ENCODE results near the gene CLCN6. TPM values are rescaled to one million over a fixed set of nuclear protein-coding genes. Genes with fewer than 3 reads are reported as not detected.

The CLCN6 gene
- total and polyA plus RNA-seq, 2 donors (not counting 1 experiment from before 2014, with no cell fraction given), result 15.3 to 19.3 TPM

GRCh38 chr1:11790101-11790879 lies 15.7 kb upstream of the CLCN6 start:
- peaks cover 44% of the 10 kb centered on the region for H3K36me3 ChIP-seq (ENCODE audit: control insufficient read depth, insufficient read depth, low read length)
- TF ChIP-seq, protein P1, sequence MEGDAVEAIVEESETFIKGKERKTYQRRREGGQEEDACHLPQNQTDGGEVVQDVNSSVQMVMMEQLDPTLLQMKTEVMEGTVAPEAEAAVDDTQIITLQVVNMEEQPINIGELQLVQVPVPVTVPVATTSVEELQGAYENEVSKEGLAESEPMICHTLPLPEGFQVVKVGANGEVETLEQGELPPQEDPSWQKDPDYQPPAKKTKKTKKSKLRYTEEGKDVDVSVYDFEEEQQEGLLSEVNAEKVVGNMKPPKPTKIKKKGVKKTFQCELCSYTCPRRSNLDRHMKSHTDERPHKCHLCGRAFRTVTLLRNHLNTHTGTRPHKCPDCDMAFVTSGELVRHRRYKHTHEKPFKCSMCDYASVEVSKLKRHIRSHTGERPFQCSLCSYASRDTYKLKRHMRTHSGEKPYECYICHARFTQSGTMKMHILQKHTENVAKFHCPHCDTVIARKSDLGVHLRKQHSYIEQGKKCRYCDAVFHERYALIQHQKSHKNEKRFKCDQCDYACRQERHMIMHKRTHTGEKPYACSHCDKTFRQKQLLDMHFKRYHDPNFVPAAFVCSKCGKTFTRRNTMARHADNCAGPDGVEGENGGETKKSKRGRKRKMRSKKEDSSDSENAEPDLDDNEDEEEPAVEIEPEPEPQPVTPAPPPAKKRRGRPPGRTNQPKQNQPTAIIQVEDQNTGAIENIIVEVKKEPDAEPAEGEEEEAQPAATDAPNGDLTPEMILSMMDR (conservative IDR thresholded peaks at IDR 0.05 in 1 of 2, IDR thresholded peaks at IDR 0.05 in 1 of 2; ENCODE audit: low read depth in 1 of 2, low read length in 2 of 2), result no peak
- no peak for TF ChIP-seq EZH2 (IDR thresholded peaks at IDR 0.05; ENCODE audit: low read length, missing control alignments)
- H4K20me1 ChIP-seq (ENCODE audit: control insufficient read depth, extremely low read depth, insufficient read depth, low read length), result no peaks in the 10 kb centered on the region
- H3K4me3 ChIP-seq (replicated peaks in 1 of 4; ENCODE audit: control extremely low read depth in 1 of 4, insufficient read depth in 1 of 4, low read depth in 3 of 4, low read length in 4 of 4), result peak overlapping the region in 1 of 4 experiments; percentile 25
- no peaks in the 10 kb centered on the region for H3K27me3 ChIP-seq (ENCODE audit: control insufficient read depth, insufficient read depth, low read length)
- no peak for DNase-seq (ENCODE audit: low read depth in 2 of 2)
- H3K9me3 ChIP-seq (ENCODE audit: control insufficient read depth, insufficient read depth, low read depth, low read length), result no peaks in the 10 kb centered on the region
- H2AFZ ChIP-seq (ENCODE audit: low read length), result no peak overlapping the region
- H3K4me1 ChIP-seq (ENCODE audit: control insufficient read depth, extremely low read depth, insufficient read depth, low read length), result peaks cover 36% of the 10 kb centered on the region
- H3K79me2 ChIP-seq (ENCODE audit: control insufficient read depth, insufficient read depth, low read length), result no peaks in the 10 kb centered on the region
- peak overlapping the region; percentile 76 for H3K4me2 ChIP-seq (ENCODE audit: extremely low read depth, insufficient read depth, low read length)
- peak overlapping the region; percentile 65 for H3K9ac ChIP-seq (ENCODE audit: insufficient read depth, low read length)
- H3K27ac ChIP-seq (ENCODE audit: insufficient read depth, low read length), result peak overlapping the region; percentile 96

- DNase-seq (ENCODE audit: low read depth in 2 of 2), result peak; percentile 92 to 97
- Histone ChIP-seq H3K4me3 (replicated peaks in 1 of 4; ENCODE audit: control extremely low read depth in 1 of 4, insufficient read depth in 1 of 4, low read depth in 3 of 4, low read length in 4 of 4) (peak overlapping the region in 1 of 4 experiments; percentile 25), H3K9me3 (ENCODE audit: control insufficient read depth, insufficient read depth, low read depth, low read length) (no peaks in the 10 kb centered on the region), H3K27me3 (ENCODE audit: control insufficient read depth, insufficient read depth, low read length) (no peaks in the 10 kb centered on the region), H4K20me1 (ENCODE audit: control insufficient read depth, extremely low read depth, insufficient read depth, low read length) (no peaks in the 10 kb centered on the region), H2AFZ (ENCODE audit: low read length) (no peak overlapping the region), H3K27ac (ENCODE audit: insufficient read depth, low read length) (peak overlapping the region; percentile 96), H3K36me3 (ENCODE audit: control insufficient read depth, insufficient read depth, low read length) (peaks cover 48% of the 10 kb centered on the region), H3K79me2 (ENCODE audit: control insufficient read depth, insufficient read depth, low read length) (no peaks in the 10 kb centered on the region), H3K4me2 (ENCODE audit: extremely low read depth, insufficient read depth, low read length) (peak overlapping the region; percentile 76), H3K4me1 (ENCODE audit: control insufficient read depth, extremely low read depth, insufficient read depth, low read length) (peaks cover 38% of the 10 kb centered on the region), H3K9ac (ENCODE audit: insufficient read depth, low read length) (peak overlapping the region; percentile 65)
- TF ChIP-seq, protein P1 (conservative IDR thresholded peaks at IDR 0.05 in 1 of 2, IDR thresholded peaks at IDR 0.05 in 1 of 2; ENCODE audit: low read depth in 1 of 2, low read length in 2 of 2), result no peak
- no peak for TF ChIP-seq EZH2 (IDR thresholded peaks at IDR 0.05; ENCODE audit: low read length, missing control alignments)
Measured at GRCh38 chr1:11790880-11791715, 14.9 kb upstream of the CLCN6 start.

DNA sequence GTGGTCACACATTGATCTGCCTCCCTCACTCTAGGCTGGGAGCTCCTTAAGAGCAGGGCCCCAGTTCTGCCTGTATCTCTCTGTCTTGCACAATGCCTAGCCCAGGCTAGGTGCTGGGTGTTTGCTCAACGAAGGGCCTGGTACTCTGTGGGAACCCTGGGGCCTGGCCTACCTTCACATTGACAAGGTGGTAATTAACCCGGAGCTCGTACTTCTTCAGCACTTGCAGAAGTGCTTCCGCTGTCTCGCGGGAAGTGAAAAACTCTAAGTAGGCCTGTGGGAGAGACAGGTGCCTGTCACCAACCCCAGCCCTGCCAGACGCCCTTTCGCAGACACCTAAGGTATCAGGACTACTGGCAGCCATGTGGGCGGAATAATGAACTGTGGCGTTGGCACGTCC lies 13.9 kb upstream of the CLCN6 start:
- no peaks in the 10 kb centered on the region for H3K27me3 ChIP-seq (ENCODE audit: control insufficient read depth, insufficient read depth, low read length)
- H3K9me3 ChIP-seq (ENCODE audit: control insufficient read depth, insufficient read depth, low read depth, low read length), result no peaks in the 10 kb centered on the region
- H3K79me2 ChIP-seq (ENCODE audit: control insufficient read depth, insufficient read depth, low read length), result no peaks in the 10 kb centered on the region
- no peak overlapping the region for H3K4me3 ChIP-seq (replicated peaks in 1 of 4; ENCODE audit: control extremely low read depth in 1 of 4, insufficient read depth in 1 of 4, low read depth in 3 of 4, low read length in 4 of 4)
- H3K36me3 ChIP-seq (ENCODE audit: control insufficient read depth, insufficient read depth, low read length), result peaks cover 50% of the 10 kb centered on the region
- H4K20me1 ChIP-seq (ENCODE audit: control insufficient read depth, extremely low read depth, insufficient read depth, low read length), result no peaks in the 10 kb centered on the region
- no peak overlapping the region for H3K9ac ChIP-seq (ENCODE audit: insufficient read depth, low read length)
- no peak overlapping the region for H2AFZ ChIP-seq (ENCODE audit: low read length)
- H3K4me2 ChIP-seq (ENCODE audit: extremely low read depth, insufficient read depth, low read length), result no peak overlapping the region
- TF ChIP-seq, protein P1 (conservative IDR thresholded peaks at IDR 0.05 in 1 of 2, IDR thresholded peaks at IDR 0.05 in 1 of 2; ENCODE audit: low read depth in 1 of 2, low read length in 2 of 2), result no peak
- TF ChIP-seq EZH2 (IDR thresholded peaks at IDR 0.05; ENCODE audit: low read length, missing control alignments), result no peak
- peak overlapping the region; percentile 96 for H3K27ac ChIP-seq (ENCODE audit: insufficient read depth, low read length)
- no peak for DNase-seq (ENCODE audit: low read depth in 2 of 2)
- H3K4me1 ChIP-seq (ENCODE audit: control insufficient read depth, extremely low read depth, insufficient read depth, low read length), result peaks cover 44% of the 10 kb centered on the region

All from fibroblast of lung (primary cell).